GM19372 (cell line): ENCODE measurements around the gene ATF6.
"Not testable (repeated sequence)": the region's sequence is repeated elsewhere in the genome, so short reads cannot be mapped to it uniquely, and the experiment has no call there.

Experiments
- ATAC-seq: cut with Tn5 transposase; IDR thresholded peaks from one replicate; pipeline ENCODE4 v1.9.1; 2021; ENCODE audit warnings: mild to moderate bottlenecking, low read depth, moderate library complexity; ENCODE audit not compliant: unreplicated experiment

Gene ATF6

GRCh38 chr1:161778522-161778921 lies 12.4 kb downstream of the ATF6 start:
- no peak for ATAC-seq

- ATAC-seq = no peak
Observed at GRCh38 chr1:161779393-161779792, 13.3 kb downstream of the ATF6 start.

- no peak for ATAC-seq
Observed at GRCh38 chr1:161781995-161782394, 15.9 kb downstream of the ATF6 start.

- ATAC-seq = no peak
Observed at GRCh38 chr1:161782886-161783285, 16.8 kb downstream of the ATF6 start.

- ATAC-seq = no peak
Observed at GRCh38 chr1:161784968-161785367, 18.8 kb downstream of the ATF6 start.

GRCh38 chr1:161787355-161787754 lies 21.2 kb downstream of the ATF6 start:
- ATAC-seq = no peak

GRCh38 chr1:161790587-161791317 lies 24.6 kb downstream of the ATF6 start:
- ATAC-seq = no peak

GRCh38 chr1:161791904-161792655 lies 26.0 kb downstream of the ATF6 start:
- no peak for ATAC-seq

- no peak for ATAC-seq
Observed at GRCh38 chr1:161792740-161793139, 26.6 kb downstream of the ATF6 start.

GRCh38 chr1:161799792-161800191 lies 33.7 kb downstream of the ATF6 start:
- ATAC-seq = no peak

- ATAC-seq = no peak
Observed at GRCh38 chr1:161801955-161802354, 35.8 kb downstream of the ATF6 start.

GRCh38 chr1:161803181-161803580 lies 37.1 kb downstream of the ATF6 start:
- ATAC-seq = no peak

- ATAC-seq = no peak
Observed at GRCh38 chr1:161805399-161806197, 39.5 kb downstream of the ATF6 start.

- ATAC-seq = not testable (repeated sequence)
Observed at GRCh38 chr1:161809202-161809601, 43.1 kb downstream of the ATF6 start.

- ATAC-seq = not testable (repeated sequence)
Observed at GRCh38 chr1:161809656-161810055, 43.5 kb downstream of the ATF6 start.

- ATAC-seq = no peak
Observed at GRCh38 chr1:161810780-161811179, 44.7 kb downstream of the ATF6 start.

- no peak for ATAC-seq
Observed at GRCh38 chr1:161816201-161816600, 50.1 kb downstream of the ATF6 start.

GRCh38 chr1:161817176-161817730 lies 51.1 kb downstream of the ATF6 start:
- ATAC-seq = no peak

- ATAC-seq = no peak
Observed at GRCh38 chr1:161820914-161821313, 54.8 kb downstream of the ATF6 start.

GRCh38 chr1:161824618-161825017 lies 58.5 kb downstream of the ATF6 start:
- no peak for ATAC-seq

GRCh38 chr1:161825831-161826230 lies 59.7 kb downstream of the ATF6 start:
- ATAC-seq = no peak
